ENCODE measurements around the gene SCOC. TPM values are rescaled to one million over a fixed set of nuclear protein-coding genes. Genes with fewer than 3 reads are reported as not detected.
A peak's percentile ranks its signal among the peaks of the same experiment; 100 is the strongest.

SCOC gene
- total RNA-seq, 1 experiment from 2014 or later, result 44.2 TPM

- no peaks in the 10 kb centered on the region for H3K4me1 ChIP-seq (ENCODE audit: insufficient read depth, low read length, poor library complexity, severe bottlenecking)
- no peaks in the 10 kb centered on the region for H3K9me3 ChIP-seq (ENCODE audit: low read depth, low read length, poor library complexity, severe bottlenecking)
- peak overlapping the region; percentile 68 for H3K4me3 ChIP-seq (ENCODE audit: low read depth, low read length, poor library complexity, severe bottlenecking)
- TF ChIP-seq EZH2 (IDR thresholded peaks at IDR 0.05; ENCODE audit: borderline replicate concordance, low read depth, low read length, poor library complexity, severe bottlenecking) (no peak), CTCF (conservative IDR thresholded peaks at IDR 0.05; ENCODE audit: low read depth, low read length) (peak; percentile 22; the same call in 1 of the 2 replicates)
- intact Hi-C loops (cut with micrococcal nuclease; ENCODE audit: unreplicated experiment), result loop anchor here (5.0 kb wide), 1 partner anchor 426 kb away; no protein-coding TSS in a partner anchor
- CTCF ChIA-PET, result interaction anchor here (0.7 to 1.2 kb wide), 2 partner anchors 53 to 424 kb away, joined by 3 to 4 read pairs; partner anchors contain the start of gene SCOC
- H3K27ac ChIP-seq (ENCODE audit: low read depth, low read length, poor library complexity, severe bottlenecking), result peak overlapping the region; percentile 29
- POLR2A ChIA-PET (ENCODE audit: low non-redundant PET), result no interaction called here
- no TSS peak for BruUV-seq (replicated peaks)
- H3K36me3 ChIP-seq (ENCODE audit: insufficient read depth, low read length, poor library complexity, severe bottlenecking), result no peaks in the 10 kb centered on the region
- peak; percentile 41 for DNase-seq (ENCODE audit: low spot score)
- H3K27me3 ChIP-seq (replicated peaks; ENCODE audit: insufficient read depth, low read depth, low read length, poor library complexity), result no peaks in the 10 kb centered on the region
Measured at GRCh38 chr4:140426610-140427105, 53.2 kb downstream of the SCOC start.

- H3K27me3 ChIP-seq (replicated peaks; ENCODE audit: insufficient read depth, low read depth, low read length, poor library complexity), result no peaks in the 10 kb centered on the region
- H3K9me3 ChIP-seq (ENCODE audit: low read depth, low read length, poor library complexity, severe bottlenecking), result no peaks in the 10 kb centered on the region
- H3K36me3 ChIP-seq (ENCODE audit: insufficient read depth, low read length, poor library complexity, severe bottlenecking), result no peaks in the 10 kb centered on the region
- no peaks in the 10 kb centered on the region for H3K4me1 ChIP-seq (ENCODE audit: insufficient read depth, low read length, poor library complexity, severe bottlenecking)
- peak within 1 kb of the TSS; percentile 29 for H3K27ac ChIP-seq (ENCODE audit: low read depth, low read length, poor library complexity, severe bottlenecking)
- intact Hi-C loops (cut with micrococcal nuclease; ENCODE audit: unreplicated experiment), result loop anchor here (5.0 kb wide), 1 partner anchor 425 kb away; no protein-coding TSS in a partner anchor
- ChIA-PET POLR2A (ENCODE audit: low non-redundant PET) (interaction anchor here (0.6 kb wide), 1 partner anchor 489 kb away, joined by 3 read pairs; no protein-coding TSS in a partner anchor), CTCF (interaction anchor here (0.7 to 1.2 kb wide), 2 partner anchors 54 to 424 kb away, joined by 3 to 4 read pairs; partner anchors contain the start of gene SCOC)
- no TSS peak for BruUV-seq (replicated peaks)
- TF ChIP-seq EZH2 (IDR thresholded peaks at IDR 0.05; ENCODE audit: borderline replicate concordance, low read depth, low read length, poor library complexity, severe bottlenecking) (no peak), CTCF (conservative IDR thresholded peaks at IDR 0.05; ENCODE audit: low read depth, low read length) (peak; percentile 71)
- peak; percentile 87 for DNase-seq (ENCODE audit: low spot score)
- H3K4me3 ChIP-seq (ENCODE audit: low read depth, low read length, poor library complexity, severe bottlenecking), result peak within 1 kb of the TSS; percentile 68
Measured at GRCh38 chr4:140427106-140427918, 53.9 kb downstream of the SCOC start, which contains the start of gene CLGN. TSS of gene CLGN (minus strand) at chr4:140427648. CDS start at chr4:140413078, 14,570 bp downstream.

- ChIA-PET POLR2A (ENCODE audit: low non-redundant PET) (interaction anchor here (0.6 kb wide), 1 partner anchor 488 kb away, joined by 3 read pairs; no protein-coding TSS in a partner anchor), CTCF (no interaction called here)
- H3K27ac ChIP-seq (ENCODE audit: low read depth, low read length, poor library complexity, severe bottlenecking), result no peak overlapping the region
- H3K27me3 ChIP-seq (replicated peaks; ENCODE audit: insufficient read depth, low read depth, low read length, poor library complexity), result no peaks in the 10 kb centered on the region
- TF ChIP-seq EZH2 (IDR thresholded peaks at IDR 0.05; ENCODE audit: borderline replicate concordance, low read depth, low read length, poor library complexity, severe bottlenecking) (no peak), CTCF (conservative IDR thresholded peaks at IDR 0.05; ENCODE audit: low read depth, low read length) (no peak)
- peak overlapping the region; percentile 68 for H3K4me3 ChIP-seq (ENCODE audit: low read depth, low read length, poor library complexity, severe bottlenecking)
- no TSS peak for BruUV-seq (replicated peaks)
- no peaks in the 10 kb centered on the region for H3K36me3 ChIP-seq (ENCODE audit: insufficient read depth, low read length, poor library complexity, severe bottlenecking)
- H3K4me1 ChIP-seq (ENCODE audit: insufficient read depth, low read length, poor library complexity, severe bottlenecking), result no peaks in the 10 kb centered on the region
- H3K9me3 ChIP-seq (ENCODE audit: low read depth, low read length, poor library complexity, severe bottlenecking), result no peaks in the 10 kb centered on the region
- intact Hi-C loops (cut with micrococcal nuclease; ENCODE audit: unreplicated experiment), result loop anchor here (5.0 kb wide), 1 partner anchor 424 kb away; no protein-coding TSS in a partner anchor
- peak; percentile 20 for DNase-seq (ENCODE audit: low spot score)
Measured at GRCh38 chr4:140427919-140428471, 54.5 kb downstream of the SCOC start.
